Thoracic aorta (tissue), 2 donors: ENCODE results near the gene REEP3. TPM values are rescaled to one million over a fixed set of nuclear protein-coding genes. Genes with fewer than 3 reads are reported as not detected.
"Not testable (repeated sequence)": the region's sequence is repeated elsewhere in the genome, so short reads cannot be mapped to it uniquely, and the experiment has no call there.

Experiments used
- ATAC-seq: fragments of 150-250 bp; one replicate; pipeline ENCODE4 v1.8.0; 2017; ENCODE audit warnings: low read depth; ENCODE audit not compliant: insufficient number of reproducible peaks, low FRiP score
- DNase-seq: peaks from one replicate; pipeline ENCODE4 v3.0.0-alpha.2; 2020; ENCODE audit warnings: low spot score
- H3K27ac ChIP-seq, 2 donors: fragments of 200-600 bp; sonication (generic); 1 replicate in 1 of 2; 2 replicates in 1 of 2; pipeline ENCODE4 v1.5.1; 2016; ENCODE audit warnings: mild to moderate bottlenecking in 2 of 2, moderate library complexity in 2 of 2
- H3K27me3 ChIP-seq: fragments of 200-600 bp; sonication (generic); replicated peaks from 2 replicates; pipeline ENCODE4 v1.6.0; 2016; ENCODE audit warnings: mild to moderate bottlenecking; ENCODE audit not compliant: insufficient read depth
- H3K36me3 ChIP-seq: fragments of 200-600 bp; sonication (generic); one replicate; pipeline ENCODE4 v1.5.1; 2016
- H3K4me1 ChIP-seq, 2 donors: fragments of 200-600 bp; sonication (generic); 1 replicate in 1 of 2; 2 replicates in 1 of 2; pipeline versions ENCODE4 v1.5.1 to v1.6.0; 2016; ENCODE audit warnings: low read depth in 2 of 2, mild to moderate bottlenecking in 1 of 2; ENCODE audit not compliant: control insufficient read depth in 1 of 2
- H3K4me3 ChIP-seq: fragments of 200-600 bp; sonication (generic); 2 replicates; pipeline ENCODE4 v1.5.1; 2016; ENCODE audit warnings: mild to moderate bottlenecking
- H3K9me3 ChIP-seq: fragments of 200-600 bp; sonication (generic); 2 replicates; pipeline ENCODE4 v1.5.1; 2016
- CTCF ChIP-seq: fragments of 200-600 bp; sonication (generic); IDR thresholded peaks from one replicate; pipeline ENCODE4 v1.5.1; 2019; ENCODE audit warnings: antibody characterized with exemption
- total RNA-seq, 2 donors: library from RNA; depleted of rRNA; stranded (reverse); fragments of >200 nt; gene quantifications; one replicate each; pipeline versions ENCODE4 v1.1.0 to v1.2.3, GENCODE V29; 2016

REEP3 gene
- total RNA-seq, 2 donors from 2014 or later = 75.0 to 91.6 TPM

DNA sequence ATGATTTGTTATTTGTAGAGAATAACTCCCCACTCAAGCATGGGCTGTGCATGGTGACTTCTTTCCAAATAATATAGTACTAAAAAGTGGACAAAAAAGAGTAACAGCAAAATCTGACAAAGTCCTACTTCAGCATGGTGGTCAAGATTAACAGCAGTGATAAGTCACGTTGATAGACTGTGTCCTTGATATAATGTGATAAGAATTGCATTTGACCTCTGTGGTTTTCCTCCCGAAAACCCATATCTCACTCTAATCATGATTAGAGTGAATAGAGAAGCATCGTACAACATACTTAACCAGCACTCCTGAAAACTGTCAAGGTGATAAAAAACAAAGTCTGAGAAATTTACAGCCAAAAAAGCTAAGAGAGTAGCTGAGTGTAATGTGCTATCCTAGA lies 42.4 kb downstream of the REEP3 start:
- no peak overlapping the region for H3K27ac ChIP-seq
- peaks cover 0 to 3% of the 10 kb centered on the region in 2 donors for H3K4me1 ChIP-seq
- no peak for TF ChIP-seq CTCF
- H3K27me3 ChIP-seq = no peaks in the 10 kb centered on the region
- no peak for ATAC-seq
- no peak for DNase-seq
- H3K4me3 ChIP-seq = no peak overlapping the region
- no peaks in the 10 kb centered on the region for H3K9me3 ChIP-seq
- H3K36me3 ChIP-seq = no peaks in the 10 kb centered on the region

- H3K4me1 ChIP-seq, H3K36me3 ChIP-seq, H3K9me3 ChIP-seq, H3K27me3 ChIP-seq, H3K4me3 ChIP-seq, DNase-seq, H3K27ac ChIP-seq, ATAC-seq: not testable (repeated sequence)
Measured at GRCh38 chr10:63564731-63565130, 43.5 kb downstream of the REEP3 start.

DNA sequence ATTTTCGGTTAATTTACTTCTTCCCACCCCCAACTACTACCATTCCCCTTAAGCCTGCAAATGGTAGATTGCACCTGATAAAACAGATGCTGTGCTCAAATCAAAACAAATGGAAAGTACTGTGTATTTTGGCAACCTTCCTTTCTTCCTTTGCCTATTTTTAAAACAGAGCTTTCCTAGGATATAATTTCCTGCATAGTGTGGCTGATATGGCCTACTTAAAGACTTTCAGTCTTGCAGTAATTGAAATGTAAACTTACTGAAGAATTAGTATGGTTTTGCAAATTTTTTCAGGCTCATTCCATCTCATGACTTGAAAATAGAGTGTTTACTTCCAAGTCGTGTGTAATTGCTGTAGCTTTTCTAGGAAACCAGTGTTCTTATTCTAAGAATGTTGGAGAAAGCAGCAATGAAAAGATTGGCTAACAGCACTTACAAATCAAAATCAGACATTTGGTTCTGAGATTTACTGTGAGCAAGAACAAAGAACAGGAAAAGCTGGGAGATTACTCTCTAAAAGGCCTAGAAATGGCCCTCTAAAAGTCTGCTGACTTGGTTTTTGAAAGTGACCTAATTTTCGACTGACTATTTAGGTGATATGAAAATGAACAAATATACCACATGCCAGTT lies 52.0 kb downstream of the REEP3 start:
- peaks cover 25 to 54% of the 10 kb centered on the region in 2 donors for H3K4me1 ChIP-seq
- no peaks in the 10 kb centered on the region for H3K36me3 ChIP-seq
- H3K27me3 ChIP-seq = no peaks in the 10 kb centered on the region
- ATAC-seq (no peak), DNase-seq (no peak)
- no peak for TF ChIP-seq CTCF
- no peak overlapping the region for H3K4me3 ChIP-seq
- no peaks in the 10 kb centered on the region for H3K9me3 ChIP-seq
- peak overlapping the region; percentile 20 to 64 for H3K27ac ChIP-seq

- H3K27me3 ChIP-seq = no peaks in the 10 kb centered on the region
- H3K36me3 ChIP-seq = no peaks in the 10 kb centered on the region
- TF ChIP-seq CTCF = no peak
- no peak overlapping the region for H3K4me3 ChIP-seq
- peak overlapping the region; percentile 20 to 64 for H3K27ac ChIP-seq
- H3K9me3 ChIP-seq = no peaks in the 10 kb centered on the region
- ATAC-seq (no peak), DNase-seq (no peak)
- H3K4me1 ChIP-seq = peaks cover 25 to 57% of the 10 kb centered on the region in 2 donors
Measured at GRCh38 chr10:63574011-63574410, 52.8 kb downstream of the REEP3 start.

- no peaks in the 10 kb centered on the region for H3K36me3 ChIP-seq
- ATAC-seq (no peak), DNase-seq (no peak)
- TF ChIP-seq CTCF = no peak
- H3K27ac ChIP-seq = peak overlapping the region; percentile 20 to 23
- no peaks in the 10 kb centered on the region for H3K27me3 ChIP-seq
- peaks cover 45 to 82% of the 10 kb centered on the region in 2 donors for H3K4me1 ChIP-seq
- no peak overlapping the region for H3K4me3 ChIP-seq
- H3K9me3 ChIP-seq = no peaks in the 10 kb centered on the region
Measured at GRCh38 chr10:63576501-63576900, 55.3 kb downstream of the REEP3 start.

DNA sequence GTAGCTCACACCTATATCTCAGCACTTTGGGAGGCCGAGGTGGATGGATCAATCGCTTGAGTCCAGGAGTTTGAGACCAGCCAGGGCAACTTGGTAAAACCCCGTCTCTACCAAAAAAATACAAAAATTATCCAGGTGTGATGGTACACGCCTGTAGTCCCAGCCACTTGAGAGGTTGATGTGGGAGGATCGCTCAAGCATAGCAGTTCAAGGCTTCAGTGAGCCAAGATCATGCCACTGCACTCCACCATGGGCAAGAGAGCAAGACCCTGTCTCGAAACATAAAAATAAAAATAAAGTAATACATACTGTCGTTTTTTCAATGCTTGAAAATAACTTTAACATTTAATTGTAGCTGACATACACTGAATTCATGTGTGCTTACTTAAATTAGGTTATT lies 57.3 kb downstream of the REEP3 start:
- TF ChIP-seq CTCF = no peak
- DNase-seq (no peak), ATAC-seq (no peak)
- Histone ChIP-seq H3K27me3 (no peaks in the 10 kb centered on the region), H3K9me3 (no peaks in the 10 kb centered on the region), H3K4me1 (peaks cover 44 to 86% of the 10 kb centered on the region in 2 donors), H3K4me3 (no peak overlapping the region), H3K27ac (no peak overlapping the region), H3K36me3 (no peaks in the 10 kb centered on the region)
